CD4-positive, alpha-beta T cell treated with Interleukin-10 for 1 hour (primary cell): ENCODE data around the gene BHMT2.
A peak's percentile ranks its signal among the peaks of the same experiment; 100 is the strongest.

Source experiments
- DNase-seq: peaks from one replicate; pipeline ENCODE4 v3.0.0-alpha.2; 2020

BHMT2 gene

DNA sequence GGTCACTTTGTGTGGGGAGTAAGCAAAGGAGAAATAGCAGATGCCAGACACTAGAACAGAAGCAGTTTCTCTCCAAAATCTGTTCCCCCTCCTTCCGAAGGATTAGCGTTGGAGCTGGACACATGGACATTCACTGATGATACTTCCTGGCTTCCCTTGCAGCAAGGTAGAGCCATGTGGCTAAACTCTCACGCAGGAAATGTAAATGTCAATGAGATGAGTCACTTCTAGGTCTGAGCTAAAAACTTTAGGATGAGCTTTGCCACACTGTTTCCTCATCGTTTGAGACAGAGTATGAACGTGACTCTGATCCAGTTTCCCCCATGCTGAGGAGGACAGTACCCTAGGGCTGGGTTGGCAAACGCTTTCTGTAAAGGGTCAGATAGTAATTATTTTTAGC is 5.1 kb downstream of the BHMT2 start:
- no peak for DNase-seq

DNA sequence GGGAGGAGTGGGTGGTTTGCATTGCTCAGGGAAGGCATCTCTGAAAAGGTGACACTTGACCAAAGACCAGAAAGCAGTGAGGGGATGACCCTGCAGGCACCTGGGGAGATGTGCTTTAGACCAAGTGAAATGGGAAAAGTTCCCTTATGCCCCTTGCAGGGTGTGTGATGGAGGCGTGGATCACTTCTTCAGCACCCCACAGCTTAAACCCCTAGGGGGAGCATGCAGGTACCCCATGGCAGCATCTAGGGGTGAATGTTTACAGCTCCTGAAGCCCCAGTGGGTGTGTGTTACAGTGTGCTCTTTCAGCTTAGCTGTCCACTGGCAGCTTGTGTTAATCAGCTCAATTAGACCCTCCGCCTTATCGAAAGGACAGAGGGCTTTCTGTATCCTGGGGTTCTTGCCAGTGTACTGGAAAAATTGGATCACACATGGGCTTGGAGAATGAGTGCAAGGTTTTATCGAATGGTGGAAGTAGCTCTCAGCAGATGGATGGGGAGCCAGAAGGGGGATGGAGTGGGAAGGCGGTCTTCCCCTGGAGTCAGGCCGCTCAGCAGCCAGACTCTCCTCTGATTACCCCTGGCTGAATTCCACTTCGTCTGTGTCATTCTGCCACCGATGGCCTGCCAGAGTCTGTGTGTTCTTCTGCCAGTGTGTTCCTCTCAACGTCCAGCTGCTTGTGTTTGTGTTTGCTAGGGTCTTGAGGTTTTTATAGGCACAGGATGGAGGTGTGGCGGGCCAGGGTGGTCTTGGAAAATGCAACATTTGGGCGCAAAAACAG is 6.3 kb downstream of the BHMT2 start:
- DNase-seq, result no peak

DNA sequence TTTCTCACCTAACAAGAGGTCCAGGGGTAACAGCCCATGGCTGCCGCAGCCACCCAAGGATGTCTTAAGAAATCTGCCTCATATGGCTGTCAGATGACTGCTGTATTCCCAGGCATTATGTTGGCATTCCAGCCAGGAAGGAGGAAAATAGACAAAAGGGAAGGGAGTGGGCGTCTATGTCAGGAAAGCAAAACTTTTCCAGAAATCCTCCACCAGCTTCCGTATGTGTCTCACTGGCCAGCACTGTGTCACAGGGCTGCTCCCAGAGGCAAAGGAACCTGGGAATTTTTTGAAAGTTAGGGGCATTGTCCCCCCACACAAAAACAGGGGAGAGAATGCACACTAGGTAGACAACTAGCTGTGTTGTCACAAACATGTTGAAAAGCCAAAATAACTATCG is 7.3 kb downstream of the BHMT2 start:
- no peak for DNase-seq

DNA sequence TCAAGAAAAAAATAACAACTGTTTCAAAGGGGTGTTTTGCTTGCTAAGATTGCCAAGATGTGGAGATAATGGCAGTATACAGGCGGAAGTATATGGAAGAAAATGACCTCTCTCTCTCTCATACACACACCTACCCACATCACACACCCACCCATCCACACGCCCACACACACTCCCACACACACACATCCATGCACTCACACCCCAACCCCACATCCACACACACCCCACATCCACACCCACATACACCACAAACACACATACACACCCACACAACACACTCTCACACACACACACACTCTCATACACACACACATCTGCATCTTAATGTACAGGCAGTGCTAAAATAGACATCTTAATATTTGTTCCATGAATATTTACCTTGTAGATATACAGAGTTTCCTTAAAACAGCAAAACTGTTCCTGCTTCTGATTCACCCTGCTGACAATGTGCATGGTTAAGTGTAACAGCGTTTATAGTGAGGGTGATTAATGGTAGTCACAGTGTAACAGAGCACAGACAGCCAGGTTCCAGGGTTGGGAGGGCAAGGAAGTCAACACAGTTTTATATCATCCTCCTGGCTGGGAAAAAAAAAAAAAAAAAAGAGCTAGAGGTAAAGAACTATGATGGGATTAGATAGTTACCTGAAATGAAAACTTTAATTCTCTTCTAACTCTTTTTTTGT is 8.3 kb downstream of the BHMT2 start:
- no peak for DNase-seq

DNA sequence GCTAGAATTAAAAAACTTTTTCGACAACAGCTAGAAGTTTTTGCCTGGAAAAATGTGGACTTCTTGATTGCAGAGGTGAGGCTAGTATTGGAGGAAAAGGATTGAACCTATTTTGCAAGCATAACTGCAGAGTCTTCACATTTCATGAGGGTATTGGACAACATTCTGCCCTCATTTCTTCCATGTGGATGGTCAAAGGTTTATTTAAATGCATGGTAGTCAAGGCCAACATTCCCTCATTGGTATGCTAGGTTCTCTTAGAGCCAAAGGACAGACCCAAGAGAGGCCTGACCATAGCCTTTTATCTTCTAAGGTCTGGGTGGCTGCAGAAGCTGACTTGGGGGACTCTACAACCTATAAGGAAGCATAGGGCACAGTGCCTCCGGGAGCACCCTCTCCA is 11.2 kb downstream of the BHMT2 start:
- no peak for DNase-seq

DNA sequence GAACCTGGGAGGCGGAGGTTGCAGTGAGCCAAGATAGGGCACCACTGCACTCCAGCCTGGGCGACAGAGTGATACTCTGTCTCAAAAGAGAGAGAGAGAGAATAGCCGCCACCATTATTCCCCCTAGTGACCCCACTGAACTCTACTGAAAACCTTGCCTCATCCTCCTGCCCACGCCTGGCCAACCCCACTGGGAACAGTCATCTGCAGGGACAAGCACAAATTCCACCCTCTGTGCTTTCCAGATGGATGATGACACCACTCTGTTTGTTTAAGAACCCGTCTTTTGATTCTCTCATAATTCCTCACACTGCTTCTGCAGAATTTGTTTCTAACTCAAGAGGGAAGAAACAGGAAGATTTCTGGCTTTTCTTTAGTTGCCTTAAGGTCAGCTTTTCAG is 12.2 kb downstream of the BHMT2 start:
- no peak for DNase-seq

DNA sequence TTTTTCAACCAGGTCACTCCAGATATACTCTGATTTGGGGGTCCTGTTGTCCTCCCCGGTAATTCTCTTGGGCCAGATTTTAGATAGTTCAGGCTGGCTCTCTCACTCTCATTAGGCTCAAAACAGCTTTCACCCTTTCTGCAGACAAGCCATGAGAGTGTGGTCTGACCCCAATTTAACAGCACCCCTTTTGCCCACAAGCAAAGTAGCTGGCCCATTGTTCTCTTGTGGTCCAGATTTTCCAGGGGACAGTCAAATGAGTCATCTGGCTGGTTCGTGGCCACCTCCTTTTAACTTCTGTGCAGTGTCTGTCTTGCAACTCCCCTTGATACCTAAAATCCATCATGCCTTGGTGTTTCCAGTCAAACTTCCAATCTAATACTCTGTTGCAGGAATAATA is 16.5 kb downstream of the BHMT2 start:
- no peak for DNase-seq

DNA sequence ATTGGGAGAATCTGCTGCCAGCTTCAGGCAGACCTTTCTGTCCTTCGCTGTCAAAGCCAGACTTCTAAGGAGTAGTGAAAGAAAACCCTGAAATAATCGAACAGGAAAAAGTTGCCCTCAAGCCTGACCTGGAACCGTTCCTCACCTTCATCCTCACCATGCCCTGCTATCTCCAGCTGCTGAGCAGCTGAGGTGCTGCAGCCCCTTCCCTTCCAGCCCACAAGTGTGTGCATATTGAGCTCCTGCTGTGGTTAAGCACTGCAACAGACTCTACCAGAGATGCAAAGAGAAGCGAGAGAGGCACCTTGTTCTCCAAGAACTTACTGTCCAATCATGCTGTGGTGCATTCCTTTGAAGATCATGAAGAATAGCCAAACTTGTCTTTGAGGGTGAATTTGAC is 18.9 kb downstream of the BHMT2 start:
- DNase-seq, result no peak

DNA sequence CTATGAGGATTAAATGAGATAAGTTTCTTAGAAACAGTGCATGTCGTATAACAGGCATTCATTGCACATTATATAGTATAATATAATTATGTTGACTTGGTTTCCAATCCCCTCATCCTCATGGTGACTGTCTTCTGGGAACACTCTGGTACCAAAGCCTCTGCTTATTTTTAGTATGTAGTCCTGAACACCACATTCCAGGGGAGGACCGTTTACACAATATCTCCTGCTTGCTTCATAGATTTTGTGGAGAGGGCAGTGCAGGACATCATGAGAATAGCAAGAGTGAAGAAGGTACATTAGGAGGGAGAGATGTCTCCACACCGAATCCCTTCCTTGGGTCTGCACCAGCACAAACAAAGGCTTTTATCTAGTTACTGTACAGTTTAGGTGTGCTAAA is 21.5 kb downstream of the BHMT2 start:
- no peak for DNase-seq

DNA sequence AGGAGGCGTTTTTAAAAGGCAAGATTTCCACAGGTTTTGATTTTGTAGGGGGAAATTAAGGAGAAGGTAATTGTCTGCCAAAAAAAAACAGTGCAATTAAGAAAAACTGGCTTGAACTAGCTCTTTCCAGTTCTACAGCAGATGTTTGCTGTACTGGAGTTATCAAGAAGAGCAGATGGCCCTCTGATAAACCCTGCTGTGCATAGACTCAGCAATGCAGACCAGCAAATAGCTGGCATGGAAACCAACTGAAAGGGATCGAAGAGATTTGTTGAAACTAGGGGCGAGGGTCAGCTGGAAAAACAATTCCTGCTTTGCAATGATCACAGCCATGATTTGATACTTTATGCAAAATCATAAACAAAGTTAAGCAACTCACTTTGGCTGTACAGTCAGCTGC is 24.2 kb downstream of the BHMT2 start:
- DNase-seq, result no peak

DNA sequence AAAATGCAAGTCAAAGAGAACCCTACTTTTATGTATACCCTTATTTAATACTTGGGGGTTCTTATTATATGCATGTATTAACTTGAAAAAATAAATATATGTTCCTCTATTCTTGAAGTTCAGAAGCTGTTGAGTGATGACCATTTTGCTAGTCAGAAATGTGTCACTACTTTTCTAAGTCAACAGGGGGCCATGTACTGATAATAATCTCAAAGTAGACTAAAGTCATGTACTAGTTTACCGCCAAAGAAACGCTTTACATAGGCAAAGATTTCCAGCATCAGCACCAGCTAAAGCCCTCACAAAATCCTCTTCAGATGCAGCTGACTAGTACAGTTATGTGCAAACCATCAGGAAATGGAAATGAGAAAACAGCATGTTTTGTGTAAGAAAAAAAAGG is 36.3 kb downstream of the BHMT2 start:
- DNase-seq, result no peak

DNA sequence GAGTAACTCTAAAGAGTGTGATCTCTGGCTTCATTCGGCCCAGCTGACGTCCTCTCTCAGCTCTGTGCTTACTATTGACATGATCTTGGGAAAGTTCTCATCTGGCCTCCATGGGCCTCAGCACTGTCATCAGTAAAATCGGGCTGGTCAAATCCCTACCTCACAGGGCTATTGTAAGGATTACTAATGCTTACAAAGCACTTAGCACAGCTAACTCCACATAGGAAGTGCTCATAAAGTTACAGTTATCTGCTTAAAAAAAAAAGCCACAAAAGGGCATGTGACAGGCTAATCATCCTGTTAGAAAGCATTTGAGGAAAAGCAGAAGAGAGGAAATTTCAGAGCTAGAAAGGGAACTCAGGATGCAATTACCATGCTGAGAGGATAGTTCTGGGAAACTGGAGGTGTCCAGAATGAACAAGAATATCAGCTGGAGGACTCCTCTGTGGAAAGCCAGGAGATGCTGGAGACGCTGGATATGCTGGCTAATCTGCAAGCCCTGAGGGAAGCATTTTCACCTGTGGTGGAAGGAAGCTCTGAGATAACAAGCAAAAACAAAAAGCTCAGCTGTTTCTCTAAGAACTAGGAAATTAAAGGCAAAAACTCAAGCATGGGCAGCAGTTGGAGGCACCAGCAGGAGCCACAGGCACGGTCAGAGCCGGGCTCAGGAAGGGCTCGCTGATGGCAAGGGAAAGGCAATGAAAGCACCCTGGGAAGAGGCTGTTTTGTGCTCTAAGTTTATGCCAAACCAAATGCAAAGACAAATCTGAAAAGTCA is 37.6 kb downstream of the BHMT2 start:
- no peak for DNase-seq

DNA sequence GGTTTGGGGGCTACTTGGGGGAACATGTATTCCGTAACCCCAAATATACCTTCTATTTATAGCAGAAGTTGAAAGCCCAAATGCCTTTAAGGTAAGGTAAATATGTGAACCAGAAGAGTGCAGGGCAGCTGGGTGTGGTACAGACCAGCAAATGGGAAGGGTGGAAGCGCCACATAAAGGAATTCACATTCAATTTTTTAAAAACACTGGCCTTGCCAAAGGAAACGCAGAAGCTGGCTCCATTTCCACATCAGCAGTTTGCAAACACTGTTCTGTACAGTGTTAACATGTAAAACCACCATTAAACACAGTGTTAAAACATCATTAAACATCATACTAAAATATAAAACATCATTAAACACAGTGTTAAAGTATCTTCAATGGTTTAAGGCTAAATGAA is 38.5 kb downstream of the BHMT2 start:
- DNase-seq, result no peak

DNA sequence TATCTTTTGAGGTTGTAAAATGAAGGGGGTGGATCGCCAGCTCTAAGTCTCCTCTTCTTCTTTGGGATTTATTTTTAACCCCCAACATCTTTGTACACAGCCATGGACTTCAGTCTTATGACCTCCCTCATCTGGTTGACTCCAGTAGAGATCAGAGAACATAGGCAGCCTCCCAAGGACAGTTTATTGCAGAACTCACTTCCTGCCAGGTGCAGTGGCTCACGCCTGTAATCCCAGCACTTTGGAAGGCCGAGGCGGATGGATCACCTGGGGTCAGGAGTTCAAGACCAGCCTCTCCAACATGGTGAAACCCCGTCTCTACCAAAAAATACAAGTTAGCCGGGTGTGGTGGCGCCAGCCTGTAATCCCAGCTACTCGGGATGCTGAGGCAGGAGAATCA is 39.2 kb downstream of the BHMT2 start:
- DNase-seq, result no peak

DNA sequence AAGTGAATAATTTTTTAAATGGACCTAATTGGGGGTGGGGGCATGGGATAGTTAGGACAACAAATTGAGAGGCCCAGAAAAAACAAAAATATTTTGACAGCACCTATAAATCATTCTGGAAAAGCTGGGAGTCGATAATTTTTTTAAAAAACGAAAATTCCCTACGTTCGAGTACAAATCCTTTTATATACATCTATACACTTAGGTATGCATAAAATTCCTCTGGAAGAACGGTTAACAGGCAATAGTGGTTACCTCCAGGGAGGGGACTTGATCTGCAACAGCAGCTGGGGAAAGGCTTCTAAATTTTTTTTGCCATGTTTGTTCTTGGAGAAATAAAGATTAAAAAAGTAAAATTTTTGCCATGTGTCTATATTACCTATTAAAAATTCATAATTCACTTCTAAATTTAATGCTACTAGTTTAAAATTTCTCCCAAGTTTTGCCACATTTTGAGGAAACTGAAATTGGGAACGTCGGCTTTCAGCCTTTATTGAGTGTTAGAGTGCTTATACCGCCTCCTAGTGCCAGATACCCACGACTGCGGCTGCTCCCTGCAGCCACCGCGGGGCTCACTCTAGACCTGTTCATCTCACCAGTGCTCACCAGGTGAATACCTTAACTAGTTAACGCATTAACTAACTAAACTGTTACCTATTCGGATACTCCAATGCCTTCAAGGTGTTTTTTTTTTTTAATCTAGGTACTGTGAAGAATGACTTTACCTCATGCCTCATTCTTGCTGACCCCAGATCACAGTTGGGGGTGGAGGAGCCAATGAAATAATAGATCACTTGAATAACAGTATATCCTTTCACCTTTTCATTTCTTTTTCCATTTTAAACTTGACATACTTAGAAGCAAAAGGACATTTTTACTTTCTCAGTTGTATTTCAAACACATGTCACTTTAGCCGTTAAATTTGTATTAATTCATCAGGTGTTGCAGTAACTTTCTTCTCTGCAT is 40.2 kb downstream of the BHMT2 start:
- DNase-seq, result peak; percentile 25

DNA sequence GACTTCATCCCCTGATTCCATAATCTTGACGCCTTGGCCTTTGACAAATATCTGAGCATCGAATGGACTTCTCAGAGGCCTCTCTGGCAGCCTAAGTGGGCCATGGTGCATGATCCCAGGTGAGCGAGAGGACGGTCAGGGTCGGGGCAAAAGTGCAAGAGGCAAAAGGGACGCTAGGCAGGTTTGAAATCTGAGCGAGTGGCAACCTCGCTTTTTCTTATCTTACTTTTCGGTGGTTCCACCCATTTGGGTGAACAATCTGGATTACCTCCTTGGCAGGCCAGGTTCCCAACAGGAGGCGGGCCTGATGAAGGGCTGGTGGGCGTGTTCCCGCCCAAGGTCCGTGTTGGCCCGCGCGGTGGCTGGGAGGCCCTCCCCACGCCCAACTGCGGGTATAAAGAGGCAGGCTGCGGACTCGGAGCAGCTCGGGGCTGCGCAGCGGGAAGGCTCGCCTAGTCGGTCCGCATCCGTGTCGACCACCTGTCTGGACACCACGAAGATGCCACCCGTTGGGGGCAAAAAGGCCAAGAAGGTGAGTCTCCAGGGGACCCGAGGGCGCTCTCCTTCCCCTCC is 41.9 kb downstream of the BHMT2 start, which contains the start of gene BHMT:
BHMT (plus strand) TSS at position 423 of the 573 bp plus-strand sequence; CDS start at position 500, 77 bp downstream.
- no peak for DNase-seq

DNA sequence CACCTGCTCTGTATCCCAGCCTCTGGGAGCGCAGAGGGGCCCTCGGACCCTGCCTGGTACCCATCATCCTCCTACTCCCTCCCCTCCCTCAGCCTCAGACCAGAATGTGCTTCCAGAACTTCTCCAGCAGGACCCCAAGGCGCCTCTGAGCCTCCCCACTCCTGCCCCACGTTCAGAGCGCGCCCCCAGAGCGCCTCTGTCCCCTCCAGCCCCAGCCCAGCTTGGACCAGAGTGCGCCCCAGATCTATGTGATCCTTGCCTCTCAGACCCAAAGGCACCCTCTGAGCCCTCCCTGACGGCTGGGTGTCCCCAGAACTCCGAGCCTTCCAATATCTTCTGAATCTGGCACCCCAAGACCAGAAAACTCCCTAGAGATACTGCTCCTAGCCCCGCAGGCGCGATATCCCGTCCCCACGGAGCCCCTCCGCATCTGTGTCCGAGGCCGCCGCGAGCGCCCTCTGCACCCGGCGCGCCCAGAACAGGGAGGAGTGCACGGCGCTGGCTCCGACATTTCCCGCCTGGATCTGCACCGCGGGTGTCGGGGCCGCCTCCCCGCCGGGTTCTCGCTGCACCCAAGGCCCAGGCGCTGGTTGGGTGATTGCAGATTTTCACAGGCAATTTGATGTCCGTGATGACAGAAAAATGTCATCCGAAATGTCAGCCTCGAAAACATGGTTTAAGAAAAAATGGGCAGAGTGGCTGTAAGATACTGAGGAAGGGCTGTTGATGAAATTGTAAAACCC is 42.6 kb downstream of the BHMT2 start:
- no peak for DNase-seq

DNA sequence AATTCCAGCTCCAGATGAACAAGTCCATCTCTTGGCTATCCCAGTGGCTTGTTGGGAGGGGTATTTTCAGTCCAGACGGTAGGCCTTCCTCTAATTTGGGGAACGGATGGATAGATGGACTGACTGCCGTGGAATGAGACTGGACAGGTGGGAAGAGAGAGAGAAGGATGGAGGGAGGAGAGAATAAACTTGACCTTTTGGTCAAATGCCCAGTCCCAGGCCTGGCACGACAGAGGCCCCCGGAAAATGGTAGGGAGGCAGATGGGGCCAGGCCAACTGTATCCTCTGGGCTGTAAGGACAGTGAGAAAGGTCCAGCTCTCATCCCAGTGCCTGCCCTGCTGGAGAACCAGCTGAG is 43.1 kb downstream of the BHMT2 start:
- no peak for DNase-seq

DNA sequence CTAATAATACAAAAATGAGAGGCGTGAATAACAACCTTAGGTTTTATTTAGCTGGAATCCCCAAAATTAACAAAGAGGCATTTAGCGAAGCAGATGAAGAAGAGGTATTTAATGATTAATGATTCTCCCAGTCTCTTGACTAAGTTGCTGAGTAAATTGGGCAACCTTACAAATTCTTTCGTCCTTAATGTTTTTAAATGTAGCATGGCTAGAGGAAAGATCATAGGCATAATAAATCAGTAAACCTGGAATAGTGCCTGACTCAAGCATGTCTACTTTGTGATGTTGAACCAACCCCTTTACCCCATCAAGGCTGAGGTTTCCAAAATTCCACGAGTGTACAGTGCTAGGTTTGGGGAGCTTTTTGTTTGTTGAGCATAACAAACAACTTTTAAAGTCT is 49.9 kb downstream of the BHMT2 start:
- DNase-seq, result no peak

DNA sequence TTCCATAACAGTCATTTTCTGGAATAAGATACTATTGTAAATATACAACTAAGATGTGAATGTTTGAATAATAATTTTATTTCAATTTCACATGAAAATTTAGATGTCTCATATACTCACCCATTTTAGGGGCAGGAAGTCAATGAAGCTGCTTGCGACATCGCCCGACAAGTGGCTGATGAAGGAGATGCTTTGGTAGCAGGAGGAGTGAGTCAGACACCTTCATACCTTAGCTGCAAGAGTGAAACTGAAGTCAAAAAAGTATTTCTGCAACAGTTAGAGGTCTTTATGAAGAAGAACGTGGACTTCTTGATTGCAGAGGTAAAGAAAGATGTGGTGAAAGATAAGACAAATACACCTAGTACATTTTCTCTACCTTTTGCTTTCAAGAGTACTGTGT is 50.7 kb downstream of the BHMT2 start:
- no peak for DNase-seq

DNA sequence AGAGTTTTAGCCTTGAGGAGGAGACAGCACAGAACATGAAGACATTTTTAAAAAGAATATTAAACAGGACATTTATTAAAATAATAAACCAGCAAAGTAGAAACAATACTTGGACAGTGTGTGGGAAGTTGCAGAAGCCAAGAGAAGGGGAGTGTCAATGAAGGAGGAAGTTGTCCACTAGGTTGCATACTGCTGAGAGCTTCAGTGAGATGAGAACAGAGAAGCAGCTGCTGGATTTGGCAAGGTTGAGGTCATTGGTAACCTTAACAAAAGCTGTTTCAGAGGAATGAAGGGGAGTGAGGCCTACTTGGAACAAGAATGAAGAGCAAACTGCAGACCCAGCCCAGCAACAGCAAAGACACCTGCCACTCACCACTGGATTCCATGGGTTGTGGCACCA is 53.4 kb downstream of the BHMT2 start:
- no peak for DNase-seq

DNA sequence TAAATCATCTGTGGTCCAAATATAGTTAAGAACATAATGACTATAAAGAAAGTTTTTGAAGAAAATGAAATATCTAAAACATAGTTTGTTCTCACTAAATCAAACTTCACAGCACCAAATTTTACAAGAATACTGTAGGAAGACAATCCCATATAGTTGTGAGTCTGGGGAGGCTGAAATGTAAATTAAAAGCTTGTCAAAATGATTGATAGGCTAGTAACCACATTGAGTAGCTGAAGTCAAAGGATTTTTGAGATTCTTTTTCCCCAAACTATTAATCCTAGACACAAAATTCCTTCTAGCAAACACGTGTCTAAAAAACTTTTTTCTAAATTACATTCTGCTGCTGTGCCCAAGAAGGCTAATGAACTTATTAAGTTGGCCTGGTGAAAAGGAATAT is 55.0 kb downstream of the BHMT2 start:
- no peak for DNase-seq
